SK-N-SH treated with all-trans-retinoic acid at 6 μM for 48 hours (cell line): ENCODE results near the gene TOM1.

ENCODE experiments used
- ARNTL ChIP-seq: fragments of 450-650 bp; formaldehyde crosslinking; IDR thresholded peaks from 2 replicates; pipeline ENCODE4 v1.5.0; 2020; ENCODE audit warnings: low read depth, mild to moderate bottlenecking, moderate library complexity, borderline replicate concordance
- ESRRG ChIP-seq: fragments of 250-450 bp; sonication (Bioruptor Pico); IDR thresholded peaks from 2 replicates; pipeline ENCODE4 v1.6.1; 2021; ENCODE audit warnings: mild to moderate bottlenecking
- PATZ1 ChIP-seq: fragments of 250-450 bp; sonication (Bioruptor Pico); IDR thresholded peaks from 2 replicates; pipeline ENCODE4 v1.8.0; 2020; ENCODE audit warnings: mild to moderate bottlenecking, moderate library complexity, borderline replicate concordance
- TSHZ2 ChIP-seq: fragments of 250-450 bp; sonication (Bioruptor Pico); IDR thresholded peaks from 2 replicates; pipeline ENCODE4 v1.5.0; 2020; ENCODE audit warnings: mild to moderate bottlenecking, moderate library complexity
- ZNF8 ChIP-seq: fragments of 450-650 bp; formaldehyde crosslinking; IDR thresholded peaks from 2 replicates; pipeline ENCODE4 v1.5.0; 2020; ENCODE audit warnings: mild to moderate bottlenecking, moderate library complexity

- no peak for TF ChIP-seq TSHZ2
- TF ChIP-seq PATZ1 (CRISPR knock-in tag), result no peak
- no peak for TF ChIP-seq ZNF8 (CRISPR knock-in tag)
- no peak for TF ChIP-seq ARNTL (CRISPR knock-in tag)
- no peak for TF ChIP-seq ESRRG (CRISPR knock-in tag)
Observed at GRCh38 chr22:35359380-35360065, 59.8 kb downstream of the TOM1 start.
